Spleen (tissue), 11 donors: ENCODE data around the gene GLIPR1. TPM values are rescaled to one million over a fixed set of nuclear protein-coding genes. Genes with fewer than 3 reads are reported as not detected.

Experiments
- DNase-seq: peaks from one replicate; pipeline ENCODE4 v3.0.0-alpha.2; 2020
- H3K27ac ChIP-seq, 8 donors: fragments of 200-600 bp; sonication (generic) in 7 of 8; 1 replicate in 4 of 8; 2 replicates in 4 of 8; pipeline versions ENCODE4 v1.5.0 to v1.8.0; 2016 to 2021; ENCODE audit warnings: inconsistent platforms in 4 of 8, mild to moderate bottlenecking in 4 of 8, moderate library complexity in 1 of 8
- H3K27me3 ChIP-seq, 7 donors: fragments of 200-600 bp; sonication (generic) in 6 of 7; replicated peaks in 1 of 7; 1 replicate in 4 of 7; 2 replicates in 3 of 7; pipeline versions ENCODE4 v1.5.0 to v1.8.0; 2016 to 2021; ENCODE audit warnings: inconsistent platforms in 3 of 7, mild to moderate bottlenecking in 1 of 7
- H3K36me3 ChIP-seq, 6 donors: fragments of 200-600 bp; sonication (generic) in 5 of 6; 1 replicate in 4 of 6; 2 replicates in 2 of 6; pipeline versions ENCODE4 v1.5.0 to v1.8.0; 2016 to 2021; ENCODE audit warnings: inconsistent platforms in 2 of 6
- H3K4me1 ChIP-seq, 6 donors: fragments of 200-600 bp; sonication (generic) in 5 of 6; 1 replicate in 3 of 6; 2 replicates in 3 of 6; pipeline versions ENCODE4 v1.5.0 to v1.8.0; 2016 to 2021; ENCODE audit warnings: inconsistent platforms in 3 of 6
- H3K4me3 ChIP-seq, 8 donors: fragments of 200-600 bp; sonication (generic) in 7 of 8; 1 replicate in 4 of 8; 2 replicates in 4 of 8; pipeline versions ENCODE4 v1.5.0 to v1.8.0; 2016 to 2021; ENCODE audit warnings: inconsistent platforms in 4 of 8, mild to moderate bottlenecking in 4 of 8, moderate library complexity in 2 of 8
- H3K9me3 ChIP-seq, 8 donors: fragments of 200-600 bp; sonication (generic) in 7 of 8; 1 replicate in 4 of 8; 2 replicates in 4 of 8; pipeline versions ENCODE4 v1.5.0 to v1.8.0; 2016 to 2021; ENCODE audit warnings: inconsistent platforms in 4 of 8
- CTCF ChIP-seq, 11 experiments: fragments of 200-600 bp in 7 of 11; fragments of 450-650 bp in 4 of 11; sonication (generic) in 4 of 11; IDR thresholded peaks in 8 of 11; conservative IDR thresholded peaks in 3 of 11; 1 replicate in 7 of 11; 2 replicates in 4 of 11; pipeline versions ENCODE4 v1.4.0 to v1.8.0; 2016 to 2021; ENCODE audit warnings: antibody characterized with exemption in 11 of 11, inconsistent platforms in 4 of 11, mild to moderate bottlenecking in 1 of 11
- POLR2A ChIP-seq, 3 donors: fragments of 450-650 bp; IDR thresholded peaks; one replicate each; pipeline ENCODE4 v1.5.1; 2017; ENCODE audit warnings: antibody characterized with exemption in 3 of 3, mild to moderate bottlenecking in 1 of 3
- POLR2AphosphoS5 ChIP-seq, 3 donors: sonication (generic); formaldehyde crosslinking; IDR thresholded peaks; one replicate each; pipeline ENCODE4 v1.5.1; 2017; ENCODE audit warnings: antibody characterized with exemption in 3 of 3
- WGBS, 5 donors: extraction: QIAGEN DNeasy Blood & Tissue Kit in 3 of 5; methylation state at CpG; one replicate each; pipeline versions ENCODE4 v1.1.5 to v1.1.7; 2013 to 2018; 5-methylcytosine and 5-hydroxymethylcytosine counted together
- intact Hi-C: fragments of 100-400 bp; cut with DNase I; formaldehyde crosslinking; loops from one replicate; pipeline ENCODE4 v1.15.0; 2023; ENCODE audit warnings: low total_unique reads
- polyA plus RNA-seq, 3 donors: library from polyadenylated mRNA; stranded (reverse); fragments of 200-250 nt; gene quantifications; one replicate each; pipeline ENCODE4 v1.2.1, GENCODE V29; 2013
- total RNA-seq, 7 donors: library from RNA; depleted of rRNA in 3 of 7; stranded (reverse); fragments of >200 nt in 3 of 7; fragmentation: NEBNext Ultra II Directional in 4 of 7; extraction: Animal tissue kit (Norgen Biotek cat#: 25700) in 4 of 7; gene quantifications; one replicate each; pipeline versions ENCODE4 v1.1.0 to v1.2.1, GENCODE V29; 2016 to 2021
- donor health status: healthy with polysubstance abuse.
- donor health status: DM: no; HTN: no; CAD: no; lungs with moderate emphysema.
- donor health status: DM: no; HTN: no; CAD: no.
- donor health status: Bipolar disorder and iron deficiency.
- donor health status: healthy.
- donor health status: DM: no; HTN: no; CAD: no.
- donor health status: DM: yes; HTN: yes; CAD: no.

Gene GLIPR1
- total and polyA plus RNA-seq, 10 donors: 11.7 to 72.6 (median 54.7) TPM

- H3K9me3 ChIP-seq: no peaks in the 10 kb centered on the region
- peaks cover 0 to under 1% (median 0%) of the 10 kb centered on the region in 7 donors for H3K27me3 ChIP-seq
- no peaks in the 10 kb centered on the region for H3K36me3 ChIP-seq
- H3K4me1 ChIP-seq: no peaks in the 10 kb centered on the region
- no peak overlapping the region for H3K4me3 ChIP-seq
- no peak for DNase-seq
- no peak for TF ChIP-seq POLR2AphosphoS5 (IDR thresholded peaks at IDR 0.05)
- no peak for TF ChIP-seq POLR2A (IDR thresholded peaks at IDR 0.05)
- TF ChIP-seq CTCF (IDR thresholded peaks at IDR 0.05 in 8 of 11, conservative IDR thresholded peaks at IDR 0.05 in 3 of 11): no peak
- no peak overlapping the region for H3K27ac ChIP-seq
- 68 to 86% (median 77%) methylated on average over 2 of the region's 2 CpGs for WGBS, 5 donors
- intact Hi-C loops: no loop called here
Measured at GRCh38 chr12:75549989-75550388, 69.4 kb downstream of the GLIPR1 start.

DNA sequence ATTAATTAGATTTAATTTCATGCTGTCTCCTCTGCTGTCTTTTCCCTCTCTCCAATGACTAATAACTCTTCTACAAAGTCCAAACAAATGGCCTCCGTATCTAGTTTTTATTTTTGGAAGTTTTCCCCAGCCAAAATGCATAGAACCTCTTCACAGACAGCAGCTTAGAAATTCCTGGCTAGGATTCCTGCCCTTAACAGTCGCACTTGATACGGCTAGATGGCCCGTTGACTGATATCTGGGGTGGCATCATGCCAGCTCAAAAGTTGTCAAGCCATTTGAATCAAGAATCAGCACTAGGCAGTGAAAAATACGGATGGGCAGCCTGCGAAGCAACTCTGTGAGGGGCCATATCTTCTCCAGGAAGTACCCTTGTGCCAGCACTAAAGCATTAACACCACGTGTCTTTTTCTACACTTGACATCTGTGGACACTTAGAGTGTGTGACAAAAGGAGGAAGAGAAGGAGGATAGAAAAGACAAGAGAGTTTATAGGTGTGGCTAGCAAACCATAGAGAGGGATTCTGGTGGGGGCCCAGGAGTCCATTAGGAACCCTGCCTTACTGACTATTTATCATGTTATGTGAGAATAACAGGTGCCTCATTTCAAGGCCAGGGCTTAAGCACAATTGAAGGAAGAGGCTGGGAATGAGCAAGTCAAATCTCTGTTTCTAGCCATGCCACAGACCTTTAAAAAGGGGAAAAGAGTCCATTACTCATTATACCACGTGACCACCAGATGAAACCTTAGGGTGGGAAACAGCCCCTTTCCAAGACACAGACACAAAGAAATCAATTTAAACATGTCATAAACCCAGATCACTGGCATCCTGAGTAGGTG lies 70.1 kb downstream of the GLIPR1 start:
- DNase-seq: no peak
- H3K4me1 ChIP-seq: no peaks in the 10 kb centered on the region
- no peak overlapping the region for H3K4me3 ChIP-seq
- 43 to 68% (median 60%) methylated on average over 8 of the region's 8 CpGs for WGBS, 5 donors
- intact Hi-C loops: no loop called here
- H3K36me3 ChIP-seq: no peaks in the 10 kb centered on the region
- TF ChIP-seq CTCF (IDR thresholded peaks at IDR 0.05 in 8 of 11, conservative IDR thresholded peaks at IDR 0.05 in 3 of 11) (no peak), POLR2A (IDR thresholded peaks at IDR 0.05) (no peak), POLR2AphosphoS5 (IDR thresholded peaks at IDR 0.05) (no peak)
- peaks cover 0 to 4% (median 0%) of the 10 kb centered on the region in 7 donors for H3K27me3 ChIP-seq
- no peaks in the 10 kb centered on the region for H3K9me3 ChIP-seq
- no peak overlapping the region for H3K27ac ChIP-seq

- H3K9me3 ChIP-seq: no peaks in the 10 kb centered on the region
- intact Hi-C loops: no loop called here
- no peaks in the 10 kb centered on the region for H3K36me3 ChIP-seq
- peaks cover 0 to 4% (median 0%) of the 10 kb centered on the region in 7 donors for H3K27me3 ChIP-seq
- TF ChIP-seq POLR2AphosphoS5 (IDR thresholded peaks at IDR 0.05) (no peak), POLR2A (IDR thresholded peaks at IDR 0.05) (no peak), CTCF (IDR thresholded peaks at IDR 0.05 in 8 of 11, conservative IDR thresholded peaks at IDR 0.05 in 3 of 11) (no peak)
- no peaks in the 10 kb centered on the region for H3K4me1 ChIP-seq
- no peak overlapping the region for H3K27ac ChIP-seq
- H3K4me3 ChIP-seq: no peak overlapping the region
- DNase-seq: no peak
Measured at GRCh38 chr12:75551477-75551876, 70.9 kb downstream of the GLIPR1 start.

GRCh38 chr12:75553398-75553797 lies 72.8 kb downstream of the GLIPR1 start:
- WGBS, 5 donors: 50 to 68% (median 62%) methylated on average over 1 of the region's 1 CpG
- Histone ChIP-seq H3K4me3 (no peak overlapping the region), H3K27me3 (peaks cover 0 to 4% (median 0%) of the 10 kb centered on the region in 7 donors), H3K9me3 (no peaks in the 10 kb centered on the region), H3K27ac (no peak overlapping the region), H3K4me1 (no peaks in the 10 kb centered on the region), H3K36me3 (no peaks in the 10 kb centered on the region)
- TF ChIP-seq POLR2AphosphoS5 (IDR thresholded peaks at IDR 0.05) (no peak), POLR2A (IDR thresholded peaks at IDR 0.05) (no peak), CTCF (IDR thresholded peaks at IDR 0.05 in 8 of 11, conservative IDR thresholded peaks at IDR 0.05 in 3 of 11) (no peak)
- no peak for DNase-seq
- intact Hi-C loops: no loop called here
